ENCODE results near the gene BECN2.
"Not testable (repeated sequence)": the region's sequence is repeated elsewhere in the genome, so short reads cannot be mapped to it uniquely, and the experiment has no call there.

BECN2 gene

GRCh38 chr1:241979071-241979470 is 21.5 kb downstream of the BECN2 start:
- Histone ChIP-seq H3K9me2 (replicated peaks; ENCODE audit: low read depth, low read length) (no peaks in the 10 kb centered on the region), H3K4me2 (ENCODE audit: low read depth, low read length, poor library complexity, severe bottlenecking) (no peak overlapping the region), H4K20me1 (ENCODE audit: insufficient read depth, low read length, poor library complexity, severe bottlenecking) (no peaks in the 10 kb centered on the region), H3K9ac (ENCODE audit: low read depth, low read length, poor library complexity, severe bottlenecking) (no peak overlapping the region), H3F3A (ENCODE audit: low read depth) (no peaks in the 10 kb centered on the region), H3K27me3 (ENCODE audit: insufficient read depth, low read length, poor library complexity, severe bottlenecking) (no peaks in the 10 kb centered on the region), H3K9me3 (ENCODE audit: insufficient read depth, low read depth, low read length) (no peaks in the 10 kb centered on the region), H3K4me3 (ENCODE audit: low read length, poor library complexity, severe bottlenecking) (no peak overlapping the region), H3K36me3 (ENCODE audit: insufficient read depth, low read length) (no peaks in the 10 kb centered on the region), H3K4me1 (ENCODE audit: insufficient read depth, low read length, poor library complexity, severe bottlenecking) (no peaks in the 10 kb centered on the region), H2AFZ (ENCODE audit: low read length) (no peak overlapping the region), H3K79me2 (ENCODE audit: insufficient read depth, low read length) (no peaks in the 10 kb centered on the region)
- TF ChIP-seq EZH2phosphoT487 (IDR thresholded peaks at IDR 0.05; ENCODE audit: borderline replicate concordance) = no peak
- no peak for TF ChIP-seq CTCF (conservative IDR thresholded peaks at IDR 0.05; ENCODE audit: low read length)

- H2AFZ ChIP-seq (ENCODE audit: low read length) = no peak overlapping the region
- H3K36me3 ChIP-seq (ENCODE audit: insufficient read depth, low read length) = no peaks in the 10 kb centered on the region
- H3K27me3 ChIP-seq (ENCODE audit: insufficient read depth, low read length, poor library complexity, severe bottlenecking) = no peaks in the 10 kb centered on the region
- H3K9me3 ChIP-seq (ENCODE audit: insufficient read depth, low read depth, low read length) = no peaks in the 10 kb centered on the region
- H3K9ac ChIP-seq (ENCODE audit: low read depth, low read length, poor library complexity, severe bottlenecking) = no peak overlapping the region
- H3K79me2 ChIP-seq (ENCODE audit: insufficient read depth, low read length) = no peaks in the 10 kb centered on the region
- no peaks in the 10 kb centered on the region for H4K20me1 ChIP-seq (ENCODE audit: insufficient read depth, low read length, poor library complexity, severe bottlenecking)
- TF ChIP-seq CTCF (conservative IDR thresholded peaks at IDR 0.05; ENCODE audit: low read length) (no peak), EZH2phosphoT487 (IDR thresholded peaks at IDR 0.05; ENCODE audit: borderline replicate concordance) (no peak)
- no peaks in the 10 kb centered on the region for H3K9me2 ChIP-seq (replicated peaks; ENCODE audit: low read depth, low read length)
- H3K4me2 ChIP-seq (ENCODE audit: low read depth, low read length, poor library complexity, severe bottlenecking) = no peak overlapping the region
- no peak overlapping the region for H3K4me3 ChIP-seq (ENCODE audit: low read length, poor library complexity, severe bottlenecking)
- H3K4me1 ChIP-seq (ENCODE audit: insufficient read depth, low read length, poor library complexity, severe bottlenecking) = no peaks in the 10 kb centered on the region
- no peaks in the 10 kb centered on the region for H3F3A ChIP-seq (ENCODE audit: low read depth)
Measured at GRCh38 chr1:241979926-241980325, 22.4 kb downstream of the BECN2 start.

GRCh38 chr1:241985787-241986186 is 28.2 kb downstream of the BECN2 start:
- no peaks in the 10 kb centered on the region for H3K79me2 ChIP-seq (ENCODE audit: insufficient read depth, low read length)
- no peak overlapping the region for H3K4me2 ChIP-seq (ENCODE audit: low read depth, low read length, poor library complexity, severe bottlenecking)
- no peaks in the 10 kb centered on the region for H4K20me1 ChIP-seq (ENCODE audit: insufficient read depth, low read length, poor library complexity, severe bottlenecking)
- no peak overlapping the region for H3K9ac ChIP-seq (ENCODE audit: low read depth, low read length, poor library complexity, severe bottlenecking)
- no peak overlapping the region for H2AFZ ChIP-seq (ENCODE audit: low read length)
- no peak overlapping the region for H3K4me3 ChIP-seq (ENCODE audit: low read length, poor library complexity, severe bottlenecking)
- H3K4me1 ChIP-seq (ENCODE audit: insufficient read depth, low read length, poor library complexity, severe bottlenecking) = no peaks in the 10 kb centered on the region
- no peaks in the 10 kb centered on the region for H3K36me3 ChIP-seq (ENCODE audit: insufficient read depth, low read length)
- H3K9me3 ChIP-seq (ENCODE audit: insufficient read depth, low read depth, low read length) = no peaks in the 10 kb centered on the region
- no peaks in the 10 kb centered on the region for H3K9me2 ChIP-seq (replicated peaks; ENCODE audit: low read depth, low read length)
- TF ChIP-seq CTCF (conservative IDR thresholded peaks at IDR 0.05; ENCODE audit: low read length) (peak; percentile 46), EZH2phosphoT487 (IDR thresholded peaks at IDR 0.05; ENCODE audit: borderline replicate concordance) (no peak)
- no peaks in the 10 kb centered on the region for H3F3A ChIP-seq (ENCODE audit: low read depth)
- H3K27me3 ChIP-seq (ENCODE audit: insufficient read depth, low read length, poor library complexity, severe bottlenecking) = no peaks in the 10 kb centered on the region

- H3K4me1 ChIP-seq (ENCODE audit: insufficient read depth, low read length, poor library complexity, severe bottlenecking); H2AFZ ChIP-seq (ENCODE audit: low read length); H3K4me2 ChIP-seq (ENCODE audit: low read depth, low read length, poor library complexity, severe bottlenecking): not testable (repeated sequence)
Measured at GRCh38 chr1:241988389-241988930, 30.9 kb downstream of the BECN2 start.

More at GRCh38 chr1:241988389-241988930, 30.9 kb downstream of the BECN2 start:
- not testable (repeated sequence) for H3K36me3 ChIP-seq (ENCODE audit: insufficient read depth, low read length); H3K9ac ChIP-seq (ENCODE audit: low read depth, low read length, poor library complexity, severe bottlenecking); H3K9me2 ChIP-seq (replicated peaks; ENCODE audit: low read depth, low read length); H3F3A ChIP-seq (ENCODE audit: low read depth); H3K27me3 ChIP-seq (ENCODE audit: insufficient read depth, low read length, poor library complexity, severe bottlenecking); H4K20me1 ChIP-seq (ENCODE audit: insufficient read depth, low read length, poor library complexity, severe bottlenecking); H3K9me3 ChIP-seq (ENCODE audit: insufficient read depth, low read depth, low read length); H3K4me3 ChIP-seq (ENCODE audit: low read length, poor library complexity, severe bottlenecking); H3K79me2 ChIP-seq (ENCODE audit: insufficient read depth, low read length)
